ENCODE data around the gene MPND.

DNA sequence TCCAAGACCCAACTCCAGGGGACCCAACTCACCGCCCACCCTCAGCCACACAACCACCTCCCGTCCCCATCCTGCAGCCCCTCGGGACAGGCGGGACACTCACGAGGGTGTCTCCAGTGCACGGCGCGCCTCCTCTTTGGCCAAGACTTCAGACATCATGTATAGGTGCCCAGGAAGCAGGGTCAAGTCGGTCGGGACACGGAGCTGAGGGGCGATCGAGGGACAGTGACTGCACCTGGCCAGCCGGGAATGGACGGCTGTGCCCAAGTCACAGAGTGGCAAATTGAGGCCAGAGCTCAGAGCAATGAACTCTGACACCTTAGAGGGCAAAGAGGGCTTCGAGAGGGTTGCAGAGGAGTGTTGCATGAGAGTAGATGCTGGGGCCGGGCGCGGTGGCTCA lies 13.5 kb upstream of the MPND start:
- TF ChIP-seq, protein P1, sequence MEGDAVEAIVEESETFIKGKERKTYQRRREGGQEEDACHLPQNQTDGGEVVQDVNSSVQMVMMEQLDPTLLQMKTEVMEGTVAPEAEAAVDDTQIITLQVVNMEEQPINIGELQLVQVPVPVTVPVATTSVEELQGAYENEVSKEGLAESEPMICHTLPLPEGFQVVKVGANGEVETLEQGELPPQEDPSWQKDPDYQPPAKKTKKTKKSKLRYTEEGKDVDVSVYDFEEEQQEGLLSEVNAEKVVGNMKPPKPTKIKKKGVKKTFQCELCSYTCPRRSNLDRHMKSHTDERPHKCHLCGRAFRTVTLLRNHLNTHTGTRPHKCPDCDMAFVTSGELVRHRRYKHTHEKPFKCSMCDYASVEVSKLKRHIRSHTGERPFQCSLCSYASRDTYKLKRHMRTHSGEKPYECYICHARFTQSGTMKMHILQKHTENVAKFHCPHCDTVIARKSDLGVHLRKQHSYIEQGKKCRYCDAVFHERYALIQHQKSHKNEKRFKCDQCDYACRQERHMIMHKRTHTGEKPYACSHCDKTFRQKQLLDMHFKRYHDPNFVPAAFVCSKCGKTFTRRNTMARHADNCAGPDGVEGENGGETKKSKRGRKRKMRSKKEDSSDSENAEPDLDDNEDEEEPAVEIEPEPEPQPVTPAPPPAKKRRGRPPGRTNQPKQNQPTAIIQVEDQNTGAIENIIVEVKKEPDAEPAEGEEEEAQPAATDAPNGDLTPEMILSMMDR (IDR thresholded peaks at IDR 0.05), result no peak
- no peak for TF ChIP-seq ZFX (IDR thresholded peaks at IDR 0.05; ENCODE audit: borderline replicate concordance)

All from 22Rv1 (cell line).